Neural cell (in vitro differentiated cells): ENCODE measurements around the gene MAP2K4.

Source experiments
- CTCF ChIP-seq: fragments of 450-650 bp; IDR thresholded peaks from 2 replicates; pipeline ENCODE4 v1.5.1; 2014; ENCODE audit warnings: antibody characterized with exemption, mild to moderate bottlenecking, moderate library complexity; ENCODE audit not compliant: poor library complexity, severe bottlenecking
- EP300 ChIP-seq: fragments of 450-650 bp; conservative IDR thresholded peaks from 2 replicates; pipeline ENCODE4 v1.6.1; 2014; ENCODE audit warnings: antibody characterized with exemption, mild to moderate bottlenecking, moderate library complexity; ENCODE audit not compliant: poor library complexity, severe bottlenecking
- EZH2 ChIP-seq: fragments of 200-600, 300-800 bp; shearing (Covaris generic), sonication (generic); IDR thresholded peaks from 2 replicates; pipeline ENCODE4 v1.6.1; 2014; ENCODE audit warnings: antibody characterized with exemption, low read length, borderline replicate concordance, mild to moderate bottlenecking; ENCODE audit not compliant: insufficient read depth, poor library complexity, severe bottlenecking
- POLR2AphosphoS5 ChIP-seq: IDR thresholded peaks from 2 replicates; pipeline ENCODE4 v1.6.1; 2012
- RAD21 ChIP-seq: fragments of 450-650 bp; conservative IDR thresholded peaks from 2 replicates; pipeline ENCODE4 v1.6.1; 2014; ENCODE audit warnings: antibody characterized with exemption, mild to moderate bottlenecking, moderate library complexity
- REST ChIP-seq: IDR thresholded peaks from 2 replicates; pipeline ENCODE4 v1.6.1; 2012; ENCODE audit warnings: borderline replicate concordance
- TAF1 ChIP-seq: IDR thresholded peaks from 2 replicates; pipeline ENCODE4 v1.6.1; 2012; ENCODE audit warnings: low read depth

- TF ChIP-seq EZH2 (no peak), CTCF (peak; percentile 37), EP300 (peak; percentile 84), REST (peak; percentile 14), TAF1 (peak; percentile 87), RAD21 (no peak), POLR2AphosphoS5 (peak; percentile 99)
These were observed 23.3 kb upstream of the MAP2K4 start, which contains the start of gene ZNF18 for GRCh38 chr17:11997147-11997971.
